ENCODE data around the gene PFKFB3.

Gene PFKFB3

DNA sequence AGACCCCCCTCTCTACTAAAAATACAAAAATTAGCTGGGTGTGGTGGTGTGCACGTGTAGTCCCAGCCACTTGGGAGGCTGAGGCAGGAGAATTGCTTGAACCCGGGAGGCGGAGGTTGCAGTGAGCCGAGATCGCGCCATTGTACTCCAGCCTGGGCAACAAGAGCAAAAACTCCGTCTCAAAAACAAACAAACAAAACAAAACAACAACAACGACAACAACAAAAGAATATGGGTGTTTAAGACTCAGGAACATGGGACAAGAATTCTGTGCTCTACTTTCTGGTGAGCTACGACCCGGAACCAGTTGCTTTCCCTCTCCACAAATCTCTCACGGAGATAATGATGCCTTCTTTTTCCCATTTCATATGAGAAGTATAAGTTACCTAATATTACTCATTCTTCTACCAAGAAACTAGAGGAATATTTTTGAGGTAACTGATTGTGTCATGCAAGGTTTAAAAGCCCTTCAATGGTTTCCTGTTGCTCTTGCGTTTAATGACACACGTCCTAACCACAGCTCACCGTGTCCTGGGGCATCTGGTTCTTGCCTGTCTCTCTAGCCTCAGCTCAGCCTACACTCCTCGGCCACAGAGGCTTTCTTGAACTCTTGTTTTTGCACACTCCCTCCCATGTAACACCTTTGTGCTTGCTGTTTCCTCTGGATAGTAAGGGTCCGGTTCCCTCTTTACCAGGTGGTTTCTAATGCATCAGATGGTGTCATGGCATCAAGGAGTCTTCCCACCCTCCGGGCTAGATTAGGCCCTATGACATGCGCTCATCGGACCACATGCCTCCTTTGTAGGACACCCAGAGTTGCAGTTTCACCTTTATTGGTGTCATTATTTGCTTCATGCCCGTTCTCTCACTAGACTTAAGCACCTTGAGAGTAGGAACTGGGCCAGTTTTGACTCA is 67.5 kb downstream of the PFKFB3 start:
- H3K4me3 ChIP-seq (replicated peaks; ENCODE audit: low read depth, low read length) = no peak overlapping the region
- DNase-seq (ENCODE audit: low read depth) = no peak
- TF ChIP-seq, protein P1, sequence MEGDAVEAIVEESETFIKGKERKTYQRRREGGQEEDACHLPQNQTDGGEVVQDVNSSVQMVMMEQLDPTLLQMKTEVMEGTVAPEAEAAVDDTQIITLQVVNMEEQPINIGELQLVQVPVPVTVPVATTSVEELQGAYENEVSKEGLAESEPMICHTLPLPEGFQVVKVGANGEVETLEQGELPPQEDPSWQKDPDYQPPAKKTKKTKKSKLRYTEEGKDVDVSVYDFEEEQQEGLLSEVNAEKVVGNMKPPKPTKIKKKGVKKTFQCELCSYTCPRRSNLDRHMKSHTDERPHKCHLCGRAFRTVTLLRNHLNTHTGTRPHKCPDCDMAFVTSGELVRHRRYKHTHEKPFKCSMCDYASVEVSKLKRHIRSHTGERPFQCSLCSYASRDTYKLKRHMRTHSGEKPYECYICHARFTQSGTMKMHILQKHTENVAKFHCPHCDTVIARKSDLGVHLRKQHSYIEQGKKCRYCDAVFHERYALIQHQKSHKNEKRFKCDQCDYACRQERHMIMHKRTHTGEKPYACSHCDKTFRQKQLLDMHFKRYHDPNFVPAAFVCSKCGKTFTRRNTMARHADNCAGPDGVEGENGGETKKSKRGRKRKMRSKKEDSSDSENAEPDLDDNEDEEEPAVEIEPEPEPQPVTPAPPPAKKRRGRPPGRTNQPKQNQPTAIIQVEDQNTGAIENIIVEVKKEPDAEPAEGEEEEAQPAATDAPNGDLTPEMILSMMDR (IDR thresholded peaks at IDR 0.05; ENCODE audit: low read length, missing control alignments) = no peak

DNA sequence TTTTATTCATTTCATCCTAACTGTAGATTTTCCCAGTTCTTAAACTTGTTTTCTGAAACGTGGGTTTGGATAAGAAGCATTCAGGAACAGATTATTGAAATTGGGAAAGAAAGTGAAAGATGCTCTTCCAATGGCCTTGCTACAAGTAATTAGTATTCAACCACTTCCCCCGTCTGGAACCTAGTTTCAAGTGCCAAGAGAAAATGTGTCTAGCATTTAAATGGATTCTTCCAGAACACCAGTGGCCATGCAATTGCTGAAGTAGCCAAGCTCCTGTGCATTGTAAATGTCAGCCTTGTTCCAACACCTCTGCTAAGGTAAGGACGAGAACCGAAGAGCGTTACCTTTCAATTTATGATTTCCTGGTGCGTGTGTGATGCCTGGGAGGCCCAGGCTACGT is 68.2 kb downstream of the PFKFB3 start:
- H3K4me3 ChIP-seq (replicated peaks; ENCODE audit: low read depth, low read length) = no peak overlapping the region
- no peak for DNase-seq (ENCODE audit: low read depth)
- TF ChIP-seq, protein P1 (IDR thresholded peaks at IDR 0.05; ENCODE audit: low read length, missing control alignments) = no peak

DNA sequence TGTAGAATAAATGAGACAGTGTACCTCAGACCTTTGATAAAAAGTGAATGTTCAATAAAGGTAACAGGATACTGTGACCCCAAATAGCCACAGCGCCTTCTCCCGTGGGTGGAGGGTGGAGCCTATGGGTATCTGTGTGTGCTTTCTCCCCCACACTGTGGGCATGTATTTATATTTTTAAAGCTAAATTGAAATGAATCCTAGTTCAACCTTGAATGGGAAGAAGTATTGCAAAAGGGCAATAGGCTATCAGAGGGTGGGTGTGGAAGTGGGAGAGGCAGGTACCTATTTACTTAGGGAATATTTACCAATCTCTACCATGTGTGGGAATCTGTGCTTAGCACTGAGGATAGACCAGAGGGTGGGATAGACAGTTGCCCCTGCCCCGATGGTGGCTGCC is 68.9 kb downstream of the PFKFB3 start:
- TF ChIP-seq, protein P1 (IDR thresholded peaks at IDR 0.05; ENCODE audit: low read length, missing control alignments) = no peak
- H3K4me3 ChIP-seq (replicated peaks; ENCODE audit: low read depth, low read length) = no peak overlapping the region
- no peak for DNase-seq (ENCODE audit: low read depth)

DNA sequence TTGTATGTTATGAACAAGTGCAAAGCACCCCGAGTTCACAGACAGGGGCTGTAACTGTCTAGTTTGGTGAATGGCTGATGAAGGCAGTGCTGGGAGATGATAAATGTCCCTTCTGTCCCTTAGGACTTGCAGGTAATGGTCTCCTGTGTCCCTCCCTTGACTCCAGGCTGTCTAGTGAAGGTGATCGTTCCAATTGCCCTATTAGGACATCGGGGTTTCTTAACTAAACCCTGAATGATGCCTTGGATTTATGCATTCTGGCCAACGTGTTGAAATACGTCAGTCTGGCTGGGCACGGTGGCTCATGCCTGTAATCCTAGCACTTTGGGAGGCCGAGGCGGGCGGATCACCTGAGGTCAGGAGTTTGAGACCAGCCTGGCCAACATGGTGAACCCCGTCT is 69.4 kb downstream of the PFKFB3 start:
- TF ChIP-seq, protein P1 (IDR thresholded peaks at IDR 0.05; ENCODE audit: low read length, missing control alignments) = no peak
- no peak for DNase-seq (ENCODE audit: low read depth)
- no peak overlapping the region for H3K4me3 ChIP-seq (replicated peaks; ENCODE audit: low read depth, low read length)

DNA sequence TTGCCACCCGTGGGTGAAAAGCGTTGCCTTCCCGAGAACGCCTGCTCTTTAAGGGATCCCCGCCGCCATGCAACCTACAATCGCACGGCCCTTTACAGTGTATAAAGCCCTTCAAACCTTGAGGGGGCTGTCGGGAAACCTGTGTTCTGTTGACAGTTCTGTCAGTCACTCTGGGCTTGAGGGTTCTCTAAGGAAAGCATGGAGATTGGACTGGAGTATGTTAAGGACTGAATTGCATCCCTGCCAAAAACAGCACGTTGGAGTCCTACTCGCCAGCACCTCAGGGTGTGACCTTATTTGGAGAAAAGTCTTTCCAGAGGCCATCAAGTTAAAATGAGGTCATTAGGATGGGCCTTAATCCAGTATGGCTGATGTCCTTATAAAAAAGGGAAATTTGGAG is 70.6 kb downstream of the PFKFB3 start:
- TF ChIP-seq, protein P1 (IDR thresholded peaks at IDR 0.05; ENCODE audit: low read length, missing control alignments) = no peak
- H3K4me3 ChIP-seq (replicated peaks; ENCODE audit: low read depth, low read length) = no peak overlapping the region
- no peak for DNase-seq (ENCODE audit: low read depth)

DNA sequence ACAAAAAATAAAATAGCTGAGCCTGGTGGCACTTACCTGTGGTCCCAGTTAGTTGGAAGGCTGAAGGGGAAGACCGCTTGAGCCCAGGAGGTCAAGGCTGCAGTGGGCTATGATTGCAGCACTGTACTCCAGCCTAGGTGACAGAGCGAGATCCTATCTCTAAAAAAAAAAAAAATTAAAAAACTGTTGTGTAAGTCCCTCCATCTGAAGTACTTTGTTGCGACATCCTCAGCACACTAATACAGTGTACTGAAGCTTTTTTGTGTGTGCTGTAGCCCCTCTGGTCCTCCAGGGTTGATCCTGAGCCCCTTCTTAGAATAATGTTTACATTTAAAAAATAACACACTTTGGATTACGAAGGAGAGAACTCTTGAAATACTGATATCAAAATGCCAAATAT is 71.3 kb downstream of the PFKFB3 start:
- DNase-seq (ENCODE audit: low read depth) = peak; percentile 70
- TF ChIP-seq, protein P1 (IDR thresholded peaks at IDR 0.05; ENCODE audit: low read length, missing control alignments) = no peak
- no peak overlapping the region for H3K4me3 ChIP-seq (replicated peaks; ENCODE audit: low read depth, low read length)

DNA sequence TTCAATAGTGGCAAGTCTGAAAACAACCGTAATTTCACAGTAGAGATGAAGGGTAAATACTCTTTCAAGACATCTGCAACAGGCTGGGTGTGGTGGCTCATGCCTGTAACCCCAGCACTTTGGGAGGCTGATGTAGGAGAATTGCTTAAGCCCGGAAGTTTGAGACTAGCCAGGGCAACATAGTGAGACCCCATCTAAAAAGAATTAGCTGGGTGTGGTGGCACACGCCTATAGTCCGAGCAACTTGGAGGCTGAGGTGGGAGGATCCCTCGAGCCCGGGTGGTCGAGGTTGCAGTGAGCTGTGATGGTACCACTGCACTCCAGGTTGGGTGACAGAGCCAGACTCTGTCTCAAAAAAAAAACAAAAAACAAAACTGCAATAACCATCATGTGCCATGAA is 71.8 kb downstream of the PFKFB3 start:
- H3K4me3 ChIP-seq (replicated peaks; ENCODE audit: low read depth, low read length) = no peak overlapping the region
- DNase-seq (ENCODE audit: low read depth) = no peak
- TF ChIP-seq, protein P1 (IDR thresholded peaks at IDR 0.05; ENCODE audit: low read length, missing control alignments) = no peak
